CD4-positive, alpha-beta T cell treated with Interleukin-15 for 1 hour (primary cell): ENCODE results near the gene TMEM91.
"Not testable (repeated sequence)": the region's sequence is repeated elsewhere in the genome, so short reads cannot be mapped to it uniquely, and the experiment has no call there.

Experiments
- DNase-seq: peaks from one replicate; pipeline ENCODE4 v3.0.0-alpha.2; 2020

Gene TMEM91

GRCh38 chr19:41353466-41354342, 22.6 kb upstream of the TMEM91 start, which contains the start of gene TGFB1:
Gene TGFB1 (minus strand): TSS chr19:41353922. CDS start chr19:41353044, 878 bp downstream.
- DNase-seq, result peak; percentile 96

GRCh38 chr19:41354343-41354953, 21.9 kb upstream of the TMEM91 start:
- no peak for DNase-seq

GRCh38 chr19:41355035-41355434, 21.3 kb upstream of the TMEM91 start:
- no peak for DNase-seq

- no peak for DNase-seq
Measured at GRCh38 chr19:41355802-41356201, 20.5 kb upstream of the TMEM91 start.

GRCh38 chr19:41356984-41357739, 19.2 kb upstream of the TMEM91 start:
- peak; percentile 42 for DNase-seq

GRCh38 chr19:41357746-41358145, 18.6 kb upstream of the TMEM91 start:
- no peak for DNase-seq

GRCh38 chr19:41359741-41360140, 16.6 kb upstream of the TMEM91 start:
- DNase-seq, result no peak

GRCh38 chr19:41362143-41362847, 14.0 kb upstream of the TMEM91 start:
- DNase-seq, result no peak

GRCh38 chr19:41363371-41363752, 13.0 kb upstream of the TMEM91 start:
- no peak for DNase-seq

- peak; percentile 99 for DNase-seq
Measured at GRCh38 chr19:41363753-41364523, 12.4 kb upstream of the TMEM91 start, which contains the start of gene B9D2. Gene B9D2 (minus strand): TSS chr19:41364149. CDS start chr19:41363519, 630 bp downstream.

- peak; percentile 24 for DNase-seq
Measured at GRCh38 chr19:41364524-41365391, 11.6 kb upstream of the TMEM91 start.

GRCh38 chr19:41366089-41366488, 10.2 kb upstream of the TMEM91 start:
- no peak for DNase-seq

- no peak for DNase-seq
Measured at GRCh38 chr19:41367848-41368301, 8.5 kb upstream of the TMEM91 start.

GRCh38 chr19:41369769-41370168, 6.6 kb upstream of the TMEM91 start:
- no peak for DNase-seq

GRCh38 chr19:41371119-41371518, 5.2 kb upstream of the TMEM91 start:
- DNase-seq, result not testable (repeated sequence)

- DNase-seq, result no peak
Measured at GRCh38 chr19:41371541-41371940, 4.8 kb upstream of the TMEM91 start.

- DNase-seq, result no peak
Measured at GRCh38 chr19:41372501-41372900, 3.8 kb upstream of the TMEM91 start.

- no peak for DNase-seq
Measured at GRCh38 chr19:41373993-41374392, 2.3 kb upstream of the TMEM91 start.

GRCh38 chr19:41376998-41377365, 649 bp downstream of the TMEM91 start:
- DNase-seq, result no peak

- peak; percentile 25 for DNase-seq
Measured at GRCh38 chr19:41377977-41378709, 1.8 kb downstream of the TMEM91 start.
